Skeletal muscle tissue (tissue), 4 donors: ENCODE data around the gene VAV2. TPM values are rescaled to one million over a fixed set of nuclear protein-coding genes. Genes with fewer than 3 reads are reported as not detected.

ENCODE experiments used
- H3K27ac ChIP-seq: one replicate; pipeline ENCODE4 v1.7.0; 2013; ENCODE audit warnings: mild to moderate bottlenecking, low read depth, low read length, inconsistent platforms
- H3K27me3 ChIP-seq, 3 donors: one replicate each; pipeline ENCODE4 v1.7.0; 2013; ENCODE audit warnings: low read length in 3 of 3; ENCODE audit not compliant: control insufficient read depth in 3 of 3, insufficient read depth in 3 of 3
- H3K36me3 ChIP-seq, 3 donors: one replicate each; pipeline ENCODE4 v1.7.0; 2013; ENCODE audit warnings: low read length in 3 of 3; ENCODE audit not compliant: control insufficient read depth in 3 of 3, insufficient read depth in 3 of 3
- H3K4me1 ChIP-seq, 3 donors: one replicate each; pipeline ENCODE4 v1.7.0; 2013; ENCODE audit warnings: low read length in 3 of 3, mild to moderate bottlenecking in 3 of 3; ENCODE audit not compliant: control insufficient read depth in 3 of 3, insufficient read depth in 3 of 3
- H3K4me3 ChIP-seq, 3 donors: one replicate each; pipeline ENCODE4 v1.7.0; 2013; ENCODE audit warnings: low read length in 3 of 3
- H3K9ac ChIP-seq, 3 donors: one replicate each; pipeline ENCODE4 v1.7.0; 2013; ENCODE audit warnings: low read length in 3 of 3, mild to moderate bottlenecking in 3 of 3, moderate library complexity in 2 of 3, low read depth in 1 of 3
- H3K9me3 ChIP-seq, 3 donors: one replicate each; pipeline ENCODE4 v1.7.0; 2013; ENCODE audit warnings: low read length in 3 of 3; ENCODE audit not compliant: control insufficient read depth in 3 of 3
- total RNA-seq: library from RNA; depleted of rRNA; stranded (reverse); fragments of >200 nt; gene quantifications from one replicate; pipeline ENCODE4 v1.2.3, GENCODE V29; 2014
- donor health status: Osteomylitis.

Gene VAV2
- total RNA-seq, 1 donor from 2014 or later = 9.9 TPM

DNA sequence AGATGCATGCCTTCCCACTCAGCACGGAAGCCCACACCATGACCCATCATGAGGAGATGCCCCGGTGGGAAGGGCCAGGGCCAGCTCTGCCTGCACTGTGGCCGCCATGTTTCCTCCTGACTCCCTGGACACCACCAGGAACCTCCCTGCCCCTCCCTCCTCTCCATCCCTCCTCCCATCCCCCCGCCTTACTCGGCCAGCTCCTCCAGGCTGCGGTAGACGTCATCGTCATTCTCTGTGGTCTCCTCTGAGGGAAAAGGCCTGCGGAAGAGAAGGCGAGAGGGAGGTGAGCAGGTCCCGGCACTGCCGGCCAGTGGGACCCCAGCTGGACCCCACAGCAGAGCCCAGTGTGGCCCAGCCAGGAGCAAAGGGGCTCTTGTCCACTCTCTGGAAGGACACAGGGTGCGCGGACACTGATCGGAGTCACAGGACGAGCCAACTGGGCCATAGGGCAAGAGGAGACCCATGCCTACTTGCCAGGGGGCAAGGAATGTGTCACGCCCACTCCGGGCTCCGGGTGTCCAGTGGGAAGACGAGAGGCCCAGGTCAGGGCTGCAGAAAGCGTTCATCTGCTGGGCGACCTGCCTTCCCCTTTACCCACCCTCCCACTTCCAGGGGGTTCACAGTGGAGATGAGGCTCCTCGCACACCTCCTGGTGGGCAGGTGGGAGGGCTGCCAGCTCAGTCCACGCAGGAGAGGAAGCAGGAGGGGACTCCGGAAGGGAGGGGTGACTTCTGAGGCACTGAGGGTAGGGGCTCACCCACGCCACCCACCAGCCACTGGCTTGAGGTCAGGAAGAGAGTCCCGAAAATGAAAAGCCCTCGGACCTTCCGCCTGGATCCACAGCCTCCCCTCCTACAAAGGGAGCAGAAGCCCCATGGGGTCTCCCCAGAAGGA lies 157.8 kb downstream of the VAV2 start:
- H3K9me3 ChIP-seq = no peaks in the 10 kb centered on the region
- H3K9ac ChIP-seq = no peak overlapping the region
- H3K36me3 ChIP-seq = no peaks in the 10 kb centered on the region
- H3K4me1 ChIP-seq = no peaks in the 10 kb centered on the region
- peaks cover 0 to 8% (median 0%) of the 10 kb centered on the region in 3 donors for H3K27me3 ChIP-seq
- H3K4me3 ChIP-seq = no peak overlapping the region
- no peak overlapping the region for H3K27ac ChIP-seq

DNA sequence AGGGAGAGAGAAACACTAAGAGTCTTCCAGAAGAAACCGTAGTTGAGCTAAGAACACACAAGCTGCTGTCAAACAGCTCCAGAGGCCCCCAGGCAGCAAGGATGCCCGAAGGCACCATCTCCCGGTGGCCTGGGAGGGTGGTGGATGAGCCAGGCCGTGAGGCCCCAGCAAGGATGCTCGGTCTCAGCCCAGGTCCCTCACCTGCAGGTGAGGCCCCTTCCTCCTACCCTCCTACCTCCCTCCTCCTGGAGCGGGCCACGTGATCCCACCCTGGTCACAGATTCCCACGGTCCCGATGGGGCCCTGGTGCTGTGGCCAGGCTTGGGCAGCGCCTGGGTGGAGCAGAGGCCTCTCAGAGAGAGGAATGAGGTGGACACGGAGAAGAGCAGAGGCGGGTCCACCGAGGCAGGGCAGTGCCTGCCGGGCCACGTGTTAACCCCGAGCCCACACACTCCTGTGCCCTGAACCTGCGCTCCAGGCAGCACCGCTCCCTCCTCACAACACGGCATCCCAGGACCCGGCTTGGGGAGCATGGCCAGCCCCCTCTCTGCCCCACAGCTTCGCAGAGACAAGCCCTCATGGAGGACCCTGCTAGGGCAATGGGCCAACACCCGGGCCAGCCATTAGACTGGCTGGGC lies 158.6 kb downstream of the VAV2 start:
- Histone ChIP-seq H3K27ac (no peak overlapping the region), H3K36me3 (no peaks in the 10 kb centered on the region), H3K4me3 (no peak overlapping the region), H3K9me3 (no peaks in the 10 kb centered on the region), H3K9ac (no peak overlapping the region), H3K27me3 (peaks cover 0 to 8% (median 0%) of the 10 kb centered on the region in 3 donors), H3K4me1 (no peaks in the 10 kb centered on the region)

GRCh38 chr9:133832877-133833276 lies 159.2 kb downstream of the VAV2 start:
- Histone ChIP-seq H3K4me3 (no peak overlapping the region), H3K27me3 (peaks cover 0 to 8% (median 0%) of the 10 kb centered on the region in 3 donors), H3K27ac (no peak overlapping the region), H3K4me1 (no peaks in the 10 kb centered on the region), H3K9me3 (no peaks in the 10 kb centered on the region), H3K9ac (no peak overlapping the region), H3K36me3 (no peaks in the 10 kb centered on the region)

DNA sequence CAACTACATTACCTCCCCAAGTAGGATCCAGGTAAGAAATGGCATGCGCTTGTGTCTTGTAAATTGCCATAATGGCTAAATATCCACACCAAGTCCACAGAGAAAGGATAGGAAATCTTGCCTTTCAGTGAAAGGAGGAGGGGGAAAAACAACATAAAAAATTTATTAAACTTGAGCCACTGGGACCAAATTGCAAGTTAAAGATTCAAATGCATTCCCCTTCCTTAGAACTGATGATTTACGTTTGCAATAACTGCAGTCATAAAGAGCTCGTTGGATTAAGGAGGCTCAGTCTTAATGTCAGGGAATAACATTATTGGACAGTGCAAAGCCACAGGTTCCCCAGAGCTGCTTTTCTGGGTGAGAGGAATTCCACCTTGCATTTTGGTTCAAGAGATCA lies 161.4 kb downstream of the VAV2 start:
- Histone ChIP-seq H3K4me1 (peaks cover 0 to 4% (median 4%) of the 10 kb centered on the region in 3 donors), H3K27me3 (peaks cover 0 to 6% (median 0%) of the 10 kb centered on the region in 3 donors), H3K27ac (no peak overlapping the region), H3K36me3 (no peaks in the 10 kb centered on the region), H3K4me3 (no peak overlapping the region), H3K9ac (no peak overlapping the region), H3K9me3 (no peaks in the 10 kb centered on the region)

GRCh38 chr9:133830310-133830709 lies 161.8 kb downstream of the VAV2 start:
- Histone ChIP-seq H3K27ac (no peak overlapping the region), H3K36me3 (no peaks in the 10 kb centered on the region), H3K4me1 (peaks cover 0 to 4% (median 4%) of the 10 kb centered on the region in 3 donors), H3K9ac (no peak overlapping the region), H3K27me3 (peaks cover 0 to 2% (median 0%) of the 10 kb centered on the region in 3 donors), H3K4me3 (no peak overlapping the region), H3K9me3 (no peaks in the 10 kb centered on the region)

DNA sequence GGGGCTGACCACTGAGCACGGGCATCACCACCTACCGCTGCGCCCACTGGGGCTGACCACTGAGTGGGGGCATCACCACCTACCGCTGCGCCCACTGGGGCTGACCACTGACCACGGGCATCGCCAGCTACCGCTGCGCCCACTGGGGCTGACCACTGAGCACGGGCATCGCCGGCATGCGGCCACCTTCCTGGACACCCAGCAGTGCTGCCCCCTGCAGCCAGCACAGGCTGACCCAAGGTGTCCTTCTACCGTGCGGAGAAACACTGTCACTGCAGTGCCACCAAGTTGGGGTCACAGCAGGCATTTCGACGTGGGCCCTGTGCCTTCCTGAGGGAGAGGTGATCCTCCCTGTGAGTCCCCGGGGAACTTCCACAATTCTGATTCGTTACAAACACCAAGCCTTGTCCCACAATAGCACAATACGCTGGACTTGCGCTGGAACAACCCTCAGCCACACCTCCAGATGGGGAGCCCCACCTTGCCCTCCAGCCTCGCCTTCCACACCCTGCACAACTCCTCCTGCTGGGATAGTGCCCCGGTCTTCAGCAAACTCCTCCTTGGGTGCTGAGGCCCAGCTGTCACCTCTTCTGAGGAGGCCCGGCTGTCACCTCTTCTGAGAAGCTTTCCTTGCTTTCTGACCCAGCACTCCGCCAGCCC lies 163.7 kb downstream of the VAV2 start:
- no peaks in the 10 kb centered on the region for H3K9me3 ChIP-seq
- H3K36me3 ChIP-seq = no peaks in the 10 kb centered on the region
- peaks cover 0 to 4% (median 4%) of the 10 kb centered on the region in 3 donors for H3K4me1 ChIP-seq
- H3K27ac ChIP-seq = no peak overlapping the region
- H3K27me3 ChIP-seq = peaks cover 0 to 2% (median 0%) of the 10 kb centered on the region in 3 donors
- H3K9ac ChIP-seq = no peak overlapping the region
- no peak overlapping the region for H3K4me3 ChIP-seq

- Histone ChIP-seq H3K4me1 (peaks cover 0 to 4% (median 4%) of the 10 kb centered on the region in 3 donors), H3K9me3 (no peaks in the 10 kb centered on the region), H3K36me3 (no peaks in the 10 kb centered on the region), H3K27me3 (peaks cover 0 to 6% (median 4%) of the 10 kb centered on the region in 3 donors), H3K4me3 (no peak overlapping the region), H3K27ac (no peak overlapping the region), H3K9ac (no peak overlapping the region)
Observed at GRCh38 chr9:133826289-133827085, 165.6 kb downstream of the VAV2 start.

DNA sequence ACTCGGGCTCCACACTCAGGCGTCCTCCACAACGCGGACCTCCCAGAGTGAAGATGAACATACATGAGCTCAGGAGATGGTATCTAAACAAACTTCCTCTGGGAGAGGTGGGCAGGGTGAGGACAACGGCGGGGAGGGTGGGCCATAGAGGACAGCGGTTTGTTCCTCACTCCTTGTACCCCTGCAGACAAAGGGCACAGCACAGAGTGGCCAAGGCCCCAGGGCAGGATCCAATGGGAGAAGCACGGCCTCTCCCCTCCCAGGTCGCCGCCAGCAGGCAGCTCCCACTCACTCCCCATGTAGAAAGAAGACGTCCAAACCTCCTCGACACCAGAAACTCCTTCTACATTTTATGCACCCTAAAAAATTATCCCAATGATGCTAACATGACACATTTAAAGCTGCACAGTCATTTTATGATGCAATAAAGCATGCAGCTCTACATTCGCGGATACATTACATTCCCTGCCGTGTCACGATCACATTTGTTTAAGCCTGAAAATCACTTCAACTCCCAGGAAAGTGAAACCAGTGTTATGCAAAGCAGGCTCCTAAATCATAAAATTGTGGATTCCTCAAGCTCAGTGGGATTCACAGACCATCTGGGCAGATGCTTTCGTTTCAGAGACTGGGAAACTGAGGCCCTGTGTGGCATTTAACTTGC lies 166.4 kb downstream of the VAV2 start:
- H3K27me3 ChIP-seq = peaks cover 0 to 6% (median 4%) of the 10 kb centered on the region in 3 donors
- H3K9me3 ChIP-seq = no peaks in the 10 kb centered on the region
- H3K27ac ChIP-seq = no peak overlapping the region
- no peaks in the 10 kb centered on the region for H3K36me3 ChIP-seq
- H3K4me3 ChIP-seq = no peak overlapping the region
- H3K4me1 ChIP-seq = peaks cover 0 to 4% (median 4%) of the 10 kb centered on the region in 3 donors
- no peak overlapping the region for H3K9ac ChIP-seq

DNA sequence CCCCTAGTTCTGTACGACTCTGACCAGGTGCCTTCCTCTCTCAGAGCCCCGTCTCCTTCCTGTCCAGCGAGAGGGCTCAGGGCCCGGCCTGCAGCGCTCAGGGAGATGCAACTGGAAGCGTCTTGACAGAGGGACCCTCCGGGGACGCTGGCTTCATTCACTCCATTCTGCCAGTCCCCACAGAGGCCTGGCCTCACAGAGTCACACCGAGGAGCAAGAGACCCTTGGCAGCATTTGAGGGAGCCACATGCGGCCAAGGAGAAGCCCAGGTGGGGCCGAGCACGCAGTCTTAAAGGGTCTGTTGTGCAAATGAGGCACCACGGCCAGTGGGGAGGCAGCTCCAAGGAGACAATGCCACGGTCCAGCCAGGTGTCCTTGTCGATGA lies 167.3 kb downstream of the VAV2 start:
- Histone ChIP-seq H3K4me1 (peaks cover 0 to 4% (median 4%) of the 10 kb centered on the region in 3 donors), H3K4me3 (no peak overlapping the region), H3K9me3 (no peaks in the 10 kb centered on the region), H3K27ac (no peak overlapping the region), H3K36me3 (no peaks in the 10 kb centered on the region), H3K9ac (no peak overlapping the region), H3K27me3 (peaks cover 0 to 6% (median 4%) of the 10 kb centered on the region in 3 donors)
